Posterior cingulate gyrus (tissue), 11 donors: ENCODE measurements around the gene LZIC.

ENCODE experiments used
- DNase-seq, 10 donors: peaks; one replicate each; pipeline versions ENCODE4 v3.0.0 to v3.0.0-alpha.2; 2020 to 2021; ENCODE audit warnings: mixed read lengths in 3 of 10
- intact Hi-C: fragments of 100-400 bp; cut with DNase I; formaldehyde crosslinking; loops from one replicate; pipeline ENCODE4 v1.15.1; 2023

LZIC gene

GRCh38 chr1:9912264-9912936 is 30.8 kb downstream of the LZIC start:
- DNase-seq, result peak in 1 of 10 donors; percentile 12
- intact Hi-C loops, result no loop called here

- intact Hi-C loops, result loop anchor here (2.0 kb wide), 1 partner anchor 32 kb away; the partner anchor contains the start of genes LZIC and NMNAT1
- peak; percentile 99 to 100 (median 100) for DNase-seq
Measured at GRCh38 chr1:9910423-9911178, 32.6 kb downstream of the LZIC start.

DNA sequence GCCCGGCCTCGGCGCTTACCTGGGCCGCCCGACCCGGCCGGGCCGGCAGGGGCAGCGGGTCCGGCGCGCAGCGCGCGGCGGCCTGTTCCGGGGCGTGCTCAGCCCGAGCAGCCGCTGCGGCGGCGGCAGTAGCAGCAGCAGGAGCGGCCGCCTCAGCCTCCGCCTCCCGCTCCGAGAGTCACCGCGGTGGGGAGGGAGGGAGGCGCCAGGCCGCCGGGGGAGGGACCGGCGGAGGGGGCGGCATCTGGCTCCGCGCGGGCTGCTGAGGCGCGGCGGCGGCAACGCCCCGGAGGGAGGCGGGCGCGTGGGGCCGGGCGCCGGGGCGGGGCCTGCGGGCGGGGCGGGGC is 33.1 kb downstream of the LZIC start, which contains the start of gene CTNNBIP1:
CTNNBIP1 (minus strand) TSS at position 194 of the 347 bp plus-strand sequence. CDS start 38,205 bp downstream, outside the sequence.
- no peak for DNase-seq
- intact Hi-C loops, result loop anchor here (2.0 kb wide), 1 partner anchor 33 kb away; the partner anchor contains the start of genes LZIC and NMNAT1

DNA sequence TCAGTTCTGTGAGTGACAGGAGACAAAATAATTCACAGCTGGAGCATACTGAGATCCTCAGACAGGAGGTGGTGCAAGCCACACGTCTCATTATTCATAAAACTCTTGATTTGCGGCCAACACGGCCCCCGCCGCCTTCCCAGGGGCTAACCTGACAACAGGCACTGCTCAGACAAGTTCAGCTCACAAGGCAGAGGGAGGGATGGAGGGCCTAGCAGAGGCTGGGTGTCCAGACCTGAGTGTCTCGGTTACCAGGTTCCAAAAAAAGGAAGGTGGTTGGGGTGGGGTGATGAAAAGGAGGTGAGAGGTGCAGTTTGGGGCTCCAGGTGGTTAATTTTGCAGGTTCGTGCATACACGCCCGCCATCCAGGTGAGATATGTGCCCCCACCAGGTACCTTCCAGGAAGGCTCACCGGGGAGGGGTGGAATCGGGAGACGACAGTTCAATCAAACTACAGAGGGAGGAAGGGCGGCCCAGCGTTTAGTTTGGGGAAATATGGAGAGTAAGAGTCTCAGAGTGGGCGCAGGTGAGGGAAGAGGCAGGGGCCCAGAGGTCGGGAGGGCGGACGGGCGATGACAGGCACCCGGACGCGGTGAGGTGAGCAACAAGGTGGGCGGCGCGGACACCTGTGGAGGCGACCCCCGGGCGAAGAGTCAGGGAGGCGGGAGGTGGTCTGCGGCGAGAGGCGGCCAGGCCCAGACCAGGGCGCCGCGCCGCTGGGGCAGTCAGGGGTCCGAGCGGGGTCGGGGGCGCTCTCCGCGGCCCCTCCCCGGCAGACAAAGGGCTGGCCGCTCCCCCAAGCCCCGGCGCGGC is 33.8 kb downstream of the LZIC start:
- DNase-seq, result peak in 1 of 10 donors; percentile 86
- intact Hi-C loops, result loop anchor here (2.0 kb wide), 1 partner anchor 33 kb away; the partner anchor contains the start of genes LZIC and NMNAT1

- no peak for DNase-seq
- intact Hi-C loops, result no loop called here
Measured at GRCh38 chr1:9908871-9909233, 34.3 kb downstream of the LZIC start.

DNA sequence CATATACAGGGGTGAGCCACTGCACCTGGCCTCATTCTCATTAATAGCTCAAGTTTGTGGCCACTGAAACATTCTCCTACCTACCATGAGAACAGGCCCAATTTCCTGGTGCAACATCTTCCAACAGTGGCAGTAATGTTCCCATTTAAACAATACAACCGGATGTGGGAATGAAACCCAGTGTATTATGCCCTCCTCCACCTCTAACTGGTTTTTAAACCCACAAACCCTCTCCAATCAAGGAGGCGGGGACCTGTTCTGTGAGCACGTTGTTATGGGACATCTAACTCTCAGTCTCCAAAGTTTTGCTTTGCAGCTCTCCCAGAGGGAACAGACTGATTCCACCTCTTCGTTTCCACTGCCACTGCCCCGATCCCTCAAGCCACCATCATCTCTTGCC is 35.8 kb downstream of the LZIC start:
- intact Hi-C loops, result no loop called here
- DNase-seq, result peak in 2 of 10 donors; percentile 9 to 22

- DNase-seq, result peak in 2 of 10 donors; percentile 7 to 21
- intact Hi-C loops, result no loop called here
Measured at GRCh38 chr1:9906466-9906865, 36.7 kb downstream of the LZIC start.

GRCh38 chr1:9905010-9905409 is 38.2 kb downstream of the LZIC start:
- DNase-seq, result peak in 1 of 10 donors; percentile 7
- intact Hi-C loops, result no loop called here

- intact Hi-C loops, result no loop called here
- peak in 1 of 10 donors; percentile 1 for DNase-seq
Measured at GRCh38 chr1:9904596-9904995, 38.6 kb downstream of the LZIC start.

GRCh38 chr1:9903801-9904527 is 39.2 kb downstream of the LZIC start:
- peak in 1 of 10 donors; percentile 25 for DNase-seq
- intact Hi-C loops, result no loop called here

DNA sequence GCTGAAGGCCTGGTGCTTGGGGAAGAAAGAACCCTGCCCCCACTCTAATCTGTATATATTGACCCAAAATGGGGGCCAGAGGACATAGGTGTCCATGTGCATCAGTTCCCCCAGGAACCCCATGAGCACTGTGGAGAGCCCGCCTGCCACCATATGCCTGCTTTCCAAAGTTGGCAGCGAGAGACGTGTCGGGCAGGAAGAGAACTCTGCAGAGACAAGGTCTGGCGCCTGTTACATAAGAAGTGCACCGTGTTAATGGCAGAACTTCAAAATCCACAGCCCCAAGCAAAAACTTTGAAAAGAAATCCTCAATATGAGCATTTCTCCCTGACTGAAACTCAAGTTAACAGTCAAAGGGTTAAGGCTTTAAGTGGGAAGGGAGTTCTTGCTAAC is 41.1 kb downstream of the LZIC start:
- intact Hi-C loops, result no loop called here
- DNase-seq, result peak in 9 of 10 donors; percentile 26 to 91 (median 50)

DNA sequence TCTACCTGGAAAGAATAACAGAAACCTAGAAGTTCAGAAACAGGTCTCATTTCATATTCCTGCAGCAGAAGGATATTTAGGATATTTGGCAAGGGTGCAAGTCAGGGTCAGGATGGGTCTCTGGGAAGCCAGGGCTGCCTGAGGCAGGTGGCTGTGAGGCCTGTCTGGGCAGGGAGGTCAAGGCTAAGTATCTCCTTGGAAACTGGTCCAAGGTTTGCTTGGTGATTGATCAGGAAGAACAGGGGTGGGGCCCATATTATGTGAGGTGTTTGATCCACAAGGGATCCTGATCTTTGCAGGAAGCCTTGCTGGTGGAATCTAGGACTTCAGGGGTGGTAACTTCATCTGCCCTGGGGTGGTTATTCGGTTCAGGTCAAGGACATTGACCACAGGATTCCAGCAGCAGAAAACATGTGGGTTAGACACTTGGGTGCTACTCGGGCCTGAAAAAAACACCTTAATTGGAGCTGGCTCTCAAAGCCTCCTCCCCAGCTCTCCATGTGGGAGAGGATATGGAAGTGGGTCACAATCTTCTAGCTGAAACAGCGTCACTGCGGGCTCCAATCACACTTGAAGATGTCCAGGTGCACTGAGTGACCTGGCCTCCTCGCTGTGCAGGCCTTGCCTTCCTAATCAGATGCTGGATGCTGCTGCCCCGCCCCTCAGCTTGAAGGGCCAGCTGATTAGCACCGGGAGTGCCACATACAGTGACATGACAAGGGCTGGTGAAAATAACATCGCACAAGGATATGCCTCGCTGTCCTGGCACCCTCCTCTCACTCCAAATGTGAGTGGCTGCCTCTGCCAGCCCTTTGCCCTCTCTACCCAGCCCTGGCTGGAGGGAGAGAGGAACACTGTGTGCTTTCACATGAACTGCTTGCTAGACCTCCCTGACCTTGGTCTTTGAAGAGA is 41.8 kb downstream of the LZIC start:
- DNase-seq, result peak in 4 of 10 donors; percentile 21 to 86 (median 60)
- intact Hi-C loops, result no loop called here

DNA sequence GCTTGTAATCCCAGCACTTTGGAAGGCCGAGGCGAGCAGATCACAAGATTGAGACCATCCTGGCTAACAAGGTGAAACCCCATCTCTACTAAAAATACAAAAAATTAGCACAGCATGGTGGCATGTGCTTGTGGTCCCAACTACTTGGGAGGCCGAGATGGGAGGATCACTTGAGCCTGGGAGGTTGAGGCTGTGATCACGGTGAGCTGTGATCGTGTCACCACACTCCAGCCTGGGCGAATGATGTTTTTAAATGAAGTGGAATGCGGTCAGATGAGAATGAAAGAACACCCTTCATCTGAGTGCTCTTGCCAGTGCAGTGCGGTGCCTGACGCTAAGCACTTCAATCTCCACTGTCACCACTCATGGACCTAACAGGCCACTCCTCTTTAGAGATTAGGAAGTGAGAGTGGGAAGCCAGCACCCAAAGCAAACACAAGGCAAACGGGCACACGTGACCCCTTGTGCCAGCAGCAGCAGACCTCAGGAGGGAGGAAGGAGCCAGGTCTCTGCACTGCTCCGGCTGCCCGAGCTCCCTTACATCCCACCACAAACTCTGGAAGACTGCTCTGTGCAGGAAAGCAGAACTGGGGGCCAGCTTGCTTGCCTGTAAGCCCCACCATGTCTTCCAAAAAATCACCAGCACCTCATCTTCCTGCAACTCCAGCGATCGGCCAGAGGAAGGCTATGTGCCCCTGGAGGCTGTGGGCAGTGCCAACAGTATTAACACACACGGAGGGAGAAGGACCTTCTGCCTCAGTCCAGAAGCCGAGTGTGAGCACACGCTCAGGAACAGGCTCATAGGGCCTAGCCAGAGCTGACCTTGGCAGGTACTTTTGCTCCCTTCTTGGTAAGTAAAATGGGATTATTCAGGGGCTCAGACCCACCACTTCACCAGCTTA is 42.8 kb downstream of the LZIC start:
- intact Hi-C loops, result no loop called here
- peak in 7 of 10 donors; percentile 30 to 91 (median 45) for DNase-seq

DNA sequence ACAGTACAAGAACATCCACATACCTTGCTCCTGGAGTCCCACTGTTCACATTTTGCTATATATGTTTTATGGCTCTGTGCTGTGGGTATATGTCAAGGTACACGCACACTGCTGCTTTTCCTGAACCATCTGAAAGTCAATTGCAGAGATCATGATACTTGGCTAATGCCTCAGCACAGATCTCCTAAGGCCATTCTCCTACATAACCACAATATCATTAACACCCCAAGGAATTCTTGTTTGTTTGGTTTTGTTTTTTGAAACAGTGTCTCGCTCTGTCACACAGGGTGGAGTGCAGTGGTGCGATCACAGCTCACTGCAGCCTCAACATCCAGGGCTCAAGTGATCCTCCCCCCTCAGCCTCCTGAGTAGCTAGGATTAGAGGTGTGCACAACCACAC is 49.1 kb downstream of the LZIC start:
- intact Hi-C loops, result no loop called here
- DNase-seq, result peak in 1 of 10 donors; percentile 3

DNA sequence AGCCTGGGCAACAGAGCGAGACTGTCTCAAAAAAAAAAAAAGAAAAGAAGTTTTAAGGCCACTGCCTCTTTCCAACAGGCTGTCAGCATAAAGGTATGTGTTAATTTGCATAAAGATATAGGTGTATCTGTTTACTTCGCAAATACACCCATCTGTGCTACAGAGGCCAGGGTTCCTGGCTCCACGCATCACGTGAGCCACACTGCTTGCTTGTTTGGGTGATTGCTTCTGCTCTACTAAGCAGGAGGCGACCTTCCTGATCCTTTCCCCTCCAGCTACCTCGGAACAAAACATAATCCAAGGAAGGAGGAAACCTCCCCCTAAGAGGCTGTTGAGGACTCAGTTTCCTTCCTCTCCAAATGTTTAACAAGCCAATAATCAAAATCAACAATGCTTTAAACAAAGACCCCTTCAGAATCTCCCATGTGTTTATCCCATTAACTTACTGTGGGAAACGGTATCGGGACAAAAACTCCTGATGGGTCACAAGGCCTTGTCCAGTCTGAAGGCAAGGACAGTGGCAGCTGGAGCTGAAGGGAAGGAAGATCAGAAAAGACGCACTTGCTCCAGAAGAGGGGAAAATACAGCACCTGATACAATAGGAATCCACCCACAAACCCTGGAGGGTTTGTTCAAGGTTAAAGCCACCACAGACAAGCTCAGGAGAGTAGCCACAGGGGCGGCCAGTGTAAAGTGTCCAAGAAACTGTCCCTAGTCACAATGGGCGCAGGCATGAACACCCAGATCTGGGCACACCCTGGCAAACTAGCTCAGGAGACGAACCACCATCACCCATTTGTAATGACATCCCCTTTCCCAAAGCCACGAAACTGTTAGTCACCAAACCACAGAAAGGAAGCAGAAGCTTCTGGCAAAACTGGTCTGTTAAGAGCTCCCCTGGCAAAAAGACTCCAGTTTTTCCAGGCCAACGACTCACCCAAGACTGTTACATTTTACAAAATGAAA is 50.3 kb downstream of the LZIC start:
- intact Hi-C loops, result no loop called here
- peak in 3 of 10 donors; percentile 13 to 43 (median 37) for DNase-seq

DNA sequence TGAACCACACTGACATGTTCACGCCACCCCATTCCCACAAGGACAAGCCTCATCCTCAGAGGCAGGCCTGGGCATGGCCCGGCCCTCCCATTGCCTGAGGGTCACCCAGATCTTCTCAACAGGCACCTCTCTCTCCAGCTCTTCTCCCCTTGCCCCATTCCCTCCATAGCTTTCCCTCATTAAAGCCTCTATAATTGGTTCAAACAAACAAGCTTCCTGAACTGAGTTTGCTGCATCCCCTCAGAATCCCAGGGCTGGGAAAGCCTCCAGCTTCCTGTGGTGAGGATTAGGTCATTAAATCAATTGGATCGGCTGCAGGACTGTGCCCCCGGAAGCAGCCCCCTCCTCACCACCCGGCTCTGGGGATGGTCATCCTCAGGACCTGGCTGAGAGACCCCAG is 52.0 kb downstream of the LZIC start:
- intact Hi-C loops, result no loop called here
- DNase-seq, result peak in 3 of 10 donors; percentile 39 to 71 (median 56)

DNA sequence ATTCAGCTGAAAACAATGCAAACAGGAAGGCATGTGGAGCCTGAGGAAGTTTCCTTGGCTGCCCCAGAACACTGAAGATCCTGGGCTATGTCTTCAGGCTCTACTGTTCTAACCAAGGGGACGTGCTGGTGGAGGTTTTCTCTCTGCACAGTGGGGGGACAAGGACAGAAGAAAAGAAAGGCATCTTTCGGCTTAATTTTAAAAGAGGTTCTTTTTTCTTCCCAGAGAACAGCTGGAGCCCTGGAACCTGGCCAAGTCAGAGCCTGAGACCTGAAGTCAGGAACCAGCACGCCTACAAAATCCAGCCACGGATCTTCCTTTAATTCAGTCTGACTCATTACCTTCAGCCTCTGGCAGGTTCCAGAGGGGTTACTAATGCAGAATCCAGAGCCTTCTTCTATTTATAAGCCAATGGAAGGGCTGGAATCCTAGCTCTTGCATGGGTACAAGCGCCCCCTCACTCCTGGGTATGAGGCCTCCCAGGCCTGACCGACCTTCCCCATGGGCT is 52.9 kb downstream of the LZIC start:
- intact Hi-C loops, result no loop called here
- DNase-seq, result peak in 3 of 10 donors; percentile 61 to 84 (median 71)
